SK-N-SH (cell line): ENCODE measurements around the gene COL1A2.

Source experiments
- EZH2phosphoT487 ChIP-seq: fragments of 200-600 bp; sonication (generic); IDR thresholded peaks from 2 replicates; pipeline ENCODE4 v1.6.1; 2017; ENCODE audit warnings: low read depth, mixed run types, mild to moderate bottlenecking, antibody characterized with exemption, moderate library complexity, borderline replicate concordance
- JUND ChIP-seq: IDR thresholded peaks from 2 replicates; pipeline ENCODE4 v1.4.0; 2012
- POLR2AphosphoS5 ChIP-seq: IDR thresholded peaks from 2 replicates; pipeline ENCODE4 v1.6.1; 2012; ENCODE audit warnings: low read depth, low read length
- TAF1 ChIP-seq: IDR thresholded peaks from 2 replicates; pipeline ENCODE4 v1.6.1; 2012; ENCODE audit warnings: low read depth, mild to moderate bottlenecking, low read length, moderate library complexity, borderline replicate concordance
- TF ChIP-seq, protein P1 (sequence below): fragments of 200-600 bp; sonication (generic); IDR thresholded peaks from 2 replicates; pipeline ENCODE4 v1.6.1; 2017; ENCODE audit warnings: antibody characterized with exemption, mild to moderate bottlenecking, moderate library complexity
- TF ChIP-seq, protein P2 (sequence below): fragments of 150-350 bp; IDR thresholded peaks from 2 replicates; pipeline ENCODE4 v1.6.1; 2017; ENCODE audit warnings: antibody characterized with exemption, low read length, low read depth, borderline replicate concordance

DNA sequence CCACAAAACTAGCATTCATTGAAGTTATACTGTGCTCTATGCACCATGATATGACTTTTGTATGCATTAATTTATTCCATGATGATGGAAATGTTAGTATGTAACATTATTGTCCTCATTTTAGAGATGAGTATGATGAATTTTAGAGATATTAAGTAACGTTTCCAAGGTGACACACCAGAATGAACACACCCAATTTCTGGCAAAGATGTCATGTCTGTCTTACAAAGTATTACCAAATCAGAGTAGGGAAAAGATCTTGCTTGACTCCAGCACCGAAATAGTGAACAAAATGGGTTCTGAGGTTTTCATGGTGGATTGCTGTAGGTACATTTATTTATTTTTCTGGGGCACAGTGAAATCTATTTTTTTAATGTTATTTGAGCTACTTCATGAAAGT is 33.8 kb upstream of the COL1A2 start:
- TF ChIP-seq EZH2phosphoT487 (no peak), POLR2AphosphoS5 (no peak), TAF1 (no peak), JUND (no peak)
- TF ChIP-seq, protein P1, sequence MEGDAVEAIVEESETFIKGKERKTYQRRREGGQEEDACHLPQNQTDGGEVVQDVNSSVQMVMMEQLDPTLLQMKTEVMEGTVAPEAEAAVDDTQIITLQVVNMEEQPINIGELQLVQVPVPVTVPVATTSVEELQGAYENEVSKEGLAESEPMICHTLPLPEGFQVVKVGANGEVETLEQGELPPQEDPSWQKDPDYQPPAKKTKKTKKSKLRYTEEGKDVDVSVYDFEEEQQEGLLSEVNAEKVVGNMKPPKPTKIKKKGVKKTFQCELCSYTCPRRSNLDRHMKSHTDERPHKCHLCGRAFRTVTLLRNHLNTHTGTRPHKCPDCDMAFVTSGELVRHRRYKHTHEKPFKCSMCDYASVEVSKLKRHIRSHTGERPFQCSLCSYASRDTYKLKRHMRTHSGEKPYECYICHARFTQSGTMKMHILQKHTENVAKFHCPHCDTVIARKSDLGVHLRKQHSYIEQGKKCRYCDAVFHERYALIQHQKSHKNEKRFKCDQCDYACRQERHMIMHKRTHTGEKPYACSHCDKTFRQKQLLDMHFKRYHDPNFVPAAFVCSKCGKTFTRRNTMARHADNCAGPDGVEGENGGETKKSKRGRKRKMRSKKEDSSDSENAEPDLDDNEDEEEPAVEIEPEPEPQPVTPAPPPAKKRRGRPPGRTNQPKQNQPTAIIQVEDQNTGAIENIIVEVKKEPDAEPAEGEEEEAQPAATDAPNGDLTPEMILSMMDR, result no peak
- TF ChIP-seq, protein P2, sequence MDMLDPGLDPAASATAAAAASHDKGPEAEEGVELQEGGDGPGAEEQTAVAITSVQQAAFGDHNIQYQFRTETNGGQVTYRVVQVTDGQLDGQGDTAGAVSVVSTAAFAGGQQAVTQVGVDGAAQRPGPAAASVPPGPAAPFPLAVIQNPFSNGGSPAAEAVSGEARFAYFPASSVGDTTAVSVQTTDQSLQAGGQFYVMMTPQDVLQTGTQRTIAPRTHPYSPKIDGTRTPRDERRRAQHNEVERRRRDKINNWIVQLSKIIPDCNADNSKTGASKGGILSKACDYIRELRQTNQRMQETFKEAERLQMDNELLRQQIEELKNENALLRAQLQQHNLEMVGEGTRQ, result no peak
